Keratinocyte (primary cell): ENCODE results near the gene GPR153. TPM values are rescaled to one million over a fixed set of nuclear protein-coding genes. Genes with fewer than 3 reads are reported as not detected.
"Not testable (repeated sequence)": the region's sequence is repeated elsewhere in the genome, so short reads cannot be mapped to it uniquely, and the experiment has no call there.

Experiments used
- DNase-seq: peaks from one replicate; pipeline ENCODE4 v3.0.0-alpha.2; 2011; ENCODE audit warnings: low read depth, missing footprints, low spot score
- FAIRE-seq: peaks from 2 replicates; lab custom pipeline; 2011; peaks lifted over from hg19 to GRCh38; lab: Jason Lieb, UNC
- H2AFZ ChIP-seq: 2 replicates; pipeline ENCODE4 v1.6.0; 2012; ENCODE audit warnings: low read length, control low read depth, inconsistent platforms; ENCODE audit not compliant: control insufficient read depth
- H3K27ac ChIP-seq: 2 replicates; pipeline ENCODE4 v1.5.1; 2011; ENCODE audit warnings: low read length; ENCODE audit not compliant: control insufficient read depth, insufficient read depth
- H3K27me3 ChIP-seq: 3 replicates; pipeline ENCODE4 v1.6.0; 2011; ENCODE audit warnings: low read length; ENCODE audit not compliant: control insufficient read depth, insufficient read depth; ENCODE audit errors: extremely low read depth
- H3K36me3 ChIP-seq, 2 experiments: 2 replicates in 1 of 2; 3 replicates in 1 of 2; pipeline ENCODE4 v1.5.1; 2011; ENCODE audit warnings: low read length in 2 of 2, mild to moderate bottlenecking in 1 of 2; ENCODE audit not compliant: control insufficient read depth in 2 of 2, insufficient read depth in 2 of 2; ENCODE audit errors: extremely low read depth in 1 of 2
- H3K4me1 ChIP-seq: 3 replicates; pipeline ENCODE4 v1.5.1; 2011; ENCODE audit warnings: low read length; ENCODE audit not compliant: control insufficient read depth, insufficient read depth; ENCODE audit errors: extremely low read depth
- H3K4me2 ChIP-seq: 3 replicates; pipeline ENCODE4 v1.6.0; 2011; ENCODE audit warnings: low read depth, low read length; ENCODE audit not compliant: control insufficient read depth, insufficient read depth; ENCODE audit errors: extremely low read depth
- H3K4me3 ChIP-seq, 3 experiments: fragments of 200-600 bp in 1 of 3; sonication (generic) in 1 of 3; 2 replicates in 2 of 3; 3 replicates in 1 of 3; pipeline ENCODE4 v1.5.1; 2011 to 2016; ENCODE audit warnings: low read length in 3 of 3, mild to moderate bottlenecking in 3 of 3, control low read depth in 2 of 3, inconsistent platforms in 1 of 3, low read depth in 1 of 3, mixed read lengths in 1 of 3, mixed run types in 1 of 3, moderate library complexity in 1 of 3; ENCODE audit not compliant: control insufficient read depth in 2 of 3, insufficient read depth in 2 of 3; ENCODE audit errors: extremely low read depth in 1 of 3
- H3K79me2 ChIP-seq: 2 replicates; pipeline ENCODE4 v1.6.0; 2012; ENCODE audit warnings: low read length; ENCODE audit not compliant: control insufficient read depth, insufficient read depth
- H3K9ac ChIP-seq: 3 replicates; pipeline ENCODE4 v1.6.0; 2011; ENCODE audit warnings: low read length; ENCODE audit not compliant: control insufficient read depth, insufficient read depth; ENCODE audit errors: extremely low read depth
- H3K9me1 ChIP-seq: 3 replicates; pipeline ENCODE4 v1.6.0; 2011; ENCODE audit warnings: low read length; ENCODE audit not compliant: control insufficient read depth, insufficient read depth; ENCODE audit errors: extremely low read depth
- H3K9me3 ChIP-seq: 2 replicates; pipeline ENCODE4 v1.5.1; 2012; ENCODE audit warnings: low read depth, low read length; ENCODE audit not compliant: control insufficient read depth
- H4K20me1 ChIP-seq: 3 replicates; pipeline ENCODE4 v1.6.0; 2011; ENCODE audit warnings: low read length; ENCODE audit not compliant: control insufficient read depth, insufficient read depth; ENCODE audit errors: extremely low read depth
- EZH2 ChIP-seq: IDR thresholded peaks from one replicate; pipeline ENCODE4 v1.6.1; 2012; ENCODE audit warnings: inconsistent platforms, mild to moderate bottlenecking, low read length, moderate library complexity
- dilution Hi-C: fragments of 300-500 bp; cut with MboI; formaldehyde crosslinking; loops from one replicate; pipeline ENCODE4 v1.7.0; 2020; ENCODE audit warnings: low sequenced_read_pairs; ENCODE audit not compliant: extremely low pct_ligation_motif_present
- polyA plus RNA-seq, 5 experiments: library from polyadenylated mRNA; depleted of rRNA in 3 of 5; stranded (reverse) in 3 of 5; stranded (forward) in 1 of 5; unstranded in 1 of 5; fragments of >200 nt; gene quantifications; 1 replicate in 1 of 5; 2 replicates in 3 of 5; 3 replicates in 1 of 5; pipeline versions ENCODE4 v1.2.1 to v1.2.3, GENCODE V29; 2011 to 2012; ENCODE audit warnings: missing spikeins in 2 of 5, low read depth in 1 of 5, low replicate concordance in 1 of 5
- TF ChIP-seq, protein P1 (sequence below), 3 experiments: IDR thresholded peaks in 1 of 3; conservative IDR thresholded peaks in 1 of 3; optimal IDR thresholded peaks in 1 of 3; 2 replicates in 2 of 3; 3 replicates in 1 of 3; pipeline versions ENCODE3 to v1.5.1; 2011; ENCODE audit warnings: low read length in 3 of 3, mild to moderate bottlenecking in 3 of 3, moderate library complexity in 2 of 3, control low read depth in 1 of 3, inconsistent platforms in 1 of 3; ENCODE audit not compliant: insufficient read depth in 2 of 3; ENCODE audit errors: extremely low read depth in 1 of 3

The GPR153 gene
- polyA plus RNA-seq, 1 donor (not counting 4 experiments of a cell fraction or from before 2014, with no cell fraction given) = 7.2 TPM

GRCh38 chr1:6309564-6309963 is 48.7 kb upstream of the GPR153 start:
- dilution Hi-C loops = no loop called here
- Histone ChIP-seq H2AFZ (no peak overlapping the region), H4K20me1 (no peaks in the 10 kb centered on the region), H3K4me3 (no peak overlapping the region), H3K79me2 (peaks cover 4% of the 10 kb centered on the region), H3K9me1 (no peaks in the 10 kb centered on the region), H3K9me3 (no peaks in the 10 kb centered on the region), H3K4me2 (no peak overlapping the region), H3K27me3 (no peaks in the 10 kb centered on the region), H3K9ac (no peak overlapping the region), H3K36me3 (peaks cover 20 to 21% of the 10 kb centered on the region in 2 experiments), H3K4me1 (no peaks in the 10 kb centered on the region), H3K27ac (no peak overlapping the region)
- DNase-seq (no peak), FAIRE-seq (no peak)
- no peak for TF ChIP-seq EZH2
- TF ChIP-seq, protein P1, sequence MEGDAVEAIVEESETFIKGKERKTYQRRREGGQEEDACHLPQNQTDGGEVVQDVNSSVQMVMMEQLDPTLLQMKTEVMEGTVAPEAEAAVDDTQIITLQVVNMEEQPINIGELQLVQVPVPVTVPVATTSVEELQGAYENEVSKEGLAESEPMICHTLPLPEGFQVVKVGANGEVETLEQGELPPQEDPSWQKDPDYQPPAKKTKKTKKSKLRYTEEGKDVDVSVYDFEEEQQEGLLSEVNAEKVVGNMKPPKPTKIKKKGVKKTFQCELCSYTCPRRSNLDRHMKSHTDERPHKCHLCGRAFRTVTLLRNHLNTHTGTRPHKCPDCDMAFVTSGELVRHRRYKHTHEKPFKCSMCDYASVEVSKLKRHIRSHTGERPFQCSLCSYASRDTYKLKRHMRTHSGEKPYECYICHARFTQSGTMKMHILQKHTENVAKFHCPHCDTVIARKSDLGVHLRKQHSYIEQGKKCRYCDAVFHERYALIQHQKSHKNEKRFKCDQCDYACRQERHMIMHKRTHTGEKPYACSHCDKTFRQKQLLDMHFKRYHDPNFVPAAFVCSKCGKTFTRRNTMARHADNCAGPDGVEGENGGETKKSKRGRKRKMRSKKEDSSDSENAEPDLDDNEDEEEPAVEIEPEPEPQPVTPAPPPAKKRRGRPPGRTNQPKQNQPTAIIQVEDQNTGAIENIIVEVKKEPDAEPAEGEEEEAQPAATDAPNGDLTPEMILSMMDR (optimal IDR thresholded peaks at IDR 0.05 in 1 of 3, IDR thresholded peaks at IDR 0.05 in 1 of 3, conservative IDR thresholded peaks at IDR 0.05 in 1 of 3; ENCODE audit: extremely low read depth in 1 of 3, insufficient read depth in 2 of 3, low read length in 3 of 3) = no peak

DNA sequence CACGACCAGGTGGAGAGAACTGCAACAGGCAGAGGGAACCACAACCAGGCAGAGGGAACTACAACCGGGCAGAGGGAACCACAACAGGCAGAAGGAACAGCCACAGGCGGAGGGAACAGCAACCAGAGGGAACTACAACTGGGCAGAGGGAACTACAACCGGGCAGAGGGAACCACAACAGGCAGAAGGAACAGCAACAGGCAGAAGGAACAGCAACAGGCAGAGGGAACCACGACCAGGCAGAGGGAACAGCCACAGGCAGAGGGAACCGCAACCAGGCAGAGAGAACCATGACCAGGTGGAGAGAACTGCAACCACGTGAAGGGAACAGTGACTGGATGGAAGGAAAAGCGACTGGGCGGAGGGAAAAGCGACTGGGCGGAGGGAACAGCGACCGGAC is 47.6 kb upstream of the GPR153 start:
- dilution Hi-C loops = no loop called here
- no peak for FAIRE-seq
- no peak overlapping the region for H3K9ac ChIP-seq

DNA sequence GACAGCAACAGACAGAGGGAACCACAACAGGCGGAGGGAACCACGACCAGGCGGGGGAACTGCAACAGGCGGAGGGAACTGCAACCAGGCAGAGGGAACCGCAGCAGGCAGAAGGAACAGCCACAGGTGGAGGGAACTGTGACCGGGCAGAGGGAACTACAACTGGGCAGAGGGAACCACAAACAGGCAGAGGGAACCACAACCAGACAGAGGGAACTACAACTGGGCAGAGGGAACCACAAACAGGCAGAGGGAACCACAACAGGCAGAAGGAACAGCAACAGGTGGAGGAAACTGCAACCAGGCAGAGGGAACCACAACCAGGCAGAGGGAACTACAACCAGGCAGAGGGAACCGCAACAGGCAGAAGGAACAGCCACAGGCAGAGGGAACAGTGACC is 46.8 kb upstream of the GPR153 start:
- H3K4me1 ChIP-seq, H3K27me3 ChIP-seq, H3K27ac ChIP-seq, H3K79me2 ChIP-seq, H2AFZ ChIP-seq, H3K4me3 ChIP-seq, H3K9ac ChIP-seq, DNase-seq, H3K9me3 ChIP-seq, H4K20me1 ChIP-seq, H3K4me2 ChIP-seq, H3K9me1 ChIP-seq, dilution Hi-C loops, FAIRE-seq: not testable (repeated sequence)
- H3K36me3 ChIP-seq = peaks cover 13 to 14% of the 10 kb centered on the region in 2 experiments

More for the DNA sequence above, 47.6 kb upstream of the GPR153 start:
- Histone ChIP-seq H3K79me2 (peaks cover 2% of the 10 kb centered on the region), H2AFZ (no peak overlapping the region), H3K27ac (no peak overlapping the region), H3K4me2 (no peak overlapping the region), H4K20me1 (no peaks in the 10 kb centered on the region), H3K27me3 (no peaks in the 10 kb centered on the region), H3K9me1 (no peaks in the 10 kb centered on the region), H3K9me3 (no peaks in the 10 kb centered on the region), H3K4me3 (no peak overlapping the region), H3K4me1 (no peaks in the 10 kb centered on the region), H3K36me3 (peaks cover 14 to 15% of the 10 kb centered on the region in 2 experiments)
- DNase-seq = no peak
- no peak for TF ChIP-seq EZH2
